ENCODE measurements around the gene PSME3IP1. TPM values are rescaled to one million over a fixed set of nuclear protein-coding genes. Genes with fewer than 3 reads are reported as not detected.
"Not testable (repeated sequence)": the region's sequence is repeated elsewhere in the genome, so short reads cannot be mapped to it uniquely, and the experiment has no call there.

The PSME3IP1 gene
- total RNA-seq, 1 donor, result 71.2 TPM

- no peak overlapping the region for H3K4me3 ChIP-seq (ENCODE audit: low read depth, low read length)
- DNase-seq (ENCODE audit: low read depth), result no peak
- no peak for TF ChIP-seq CTCF (IDR thresholded peaks at IDR 0.05; ENCODE audit: insufficient read depth, low read depth, low read length)
These were observed 4.3 kb upstream of the PSME3IP1 start for GRCh38 chr16:57190136-57190535.

DNA sequence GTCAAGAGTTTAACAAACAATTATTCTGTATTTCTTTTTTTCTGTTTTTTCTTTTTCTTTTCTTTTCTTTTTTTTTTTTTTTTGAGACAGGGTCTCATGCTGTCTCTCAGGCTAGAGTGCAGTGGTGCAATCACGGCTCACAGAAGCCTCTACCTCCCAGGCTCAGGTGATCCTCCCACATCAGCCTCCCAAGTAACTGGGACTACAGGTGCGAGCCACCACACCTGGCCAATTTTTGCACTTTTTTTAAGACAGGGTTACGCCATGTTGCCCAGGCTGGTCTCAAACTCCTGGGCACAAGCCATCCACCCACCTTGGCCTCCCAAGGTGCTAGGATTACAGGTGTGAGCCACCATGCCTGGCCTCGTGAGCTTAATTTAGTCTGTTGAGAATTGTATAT is 3.7 kb upstream of the PSME3IP1 start:
- not testable (repeated sequence) for DNase-seq (ENCODE audit: low read depth); H3K4me3 ChIP-seq (ENCODE audit: low read depth, low read length)

GRCh38 chr16:57188711-57189002 is 2.8 kb upstream of the PSME3IP1 start:
- no peak for TF ChIP-seq CTCF (IDR thresholded peaks at IDR 0.05; ENCODE audit: insufficient read depth, low read depth, low read length)
- DNase-seq (ENCODE audit: low read depth), result no peak
- peak overlapping the region; percentile 79 for H3K4me3 ChIP-seq (ENCODE audit: low read depth, low read length)

DNA sequence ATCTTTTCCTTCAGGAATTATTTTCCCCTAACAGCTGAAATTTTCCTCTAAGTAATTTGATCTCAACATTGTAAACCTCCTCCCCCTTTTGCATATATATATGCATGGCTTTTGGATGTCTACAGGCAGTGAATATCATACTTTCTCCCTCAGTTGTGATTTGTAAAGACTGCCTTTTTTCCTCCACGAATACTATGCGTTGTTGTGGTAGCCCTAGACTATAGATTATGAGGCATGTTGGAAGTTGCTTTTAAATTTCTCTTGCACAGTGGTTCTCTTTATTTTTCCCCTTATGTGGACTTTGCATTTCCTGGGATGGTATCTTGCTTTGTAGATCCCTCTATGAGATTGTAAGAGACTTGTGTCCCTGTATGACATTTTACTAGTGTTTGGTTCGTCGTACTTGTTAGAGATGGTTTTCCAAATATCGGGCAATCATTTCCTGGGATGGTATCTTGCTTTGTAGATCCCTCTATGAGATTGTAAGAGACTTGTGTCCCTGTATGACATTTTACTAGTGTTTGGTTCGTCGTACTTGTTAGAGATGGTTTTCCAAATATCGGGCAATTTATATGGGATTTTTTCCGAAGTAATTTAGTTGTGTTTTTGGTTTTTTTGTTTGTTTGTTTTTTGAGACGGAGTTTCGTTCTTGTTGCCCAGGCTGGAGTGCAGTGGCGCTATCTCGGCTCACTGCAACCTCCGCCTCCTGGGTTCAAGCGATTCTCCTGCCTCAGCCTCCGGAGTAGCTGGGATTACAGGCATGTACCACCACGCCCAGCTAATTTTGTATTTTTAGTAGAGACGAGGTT is 2.3 kb upstream of the PSME3IP1 start:
- peak; percentile 36 for DNase-seq (ENCODE audit: low read depth)
- peak overlapping the region; percentile 79 for H3K4me3 ChIP-seq (ENCODE audit: low read depth, low read length)

DNA sequence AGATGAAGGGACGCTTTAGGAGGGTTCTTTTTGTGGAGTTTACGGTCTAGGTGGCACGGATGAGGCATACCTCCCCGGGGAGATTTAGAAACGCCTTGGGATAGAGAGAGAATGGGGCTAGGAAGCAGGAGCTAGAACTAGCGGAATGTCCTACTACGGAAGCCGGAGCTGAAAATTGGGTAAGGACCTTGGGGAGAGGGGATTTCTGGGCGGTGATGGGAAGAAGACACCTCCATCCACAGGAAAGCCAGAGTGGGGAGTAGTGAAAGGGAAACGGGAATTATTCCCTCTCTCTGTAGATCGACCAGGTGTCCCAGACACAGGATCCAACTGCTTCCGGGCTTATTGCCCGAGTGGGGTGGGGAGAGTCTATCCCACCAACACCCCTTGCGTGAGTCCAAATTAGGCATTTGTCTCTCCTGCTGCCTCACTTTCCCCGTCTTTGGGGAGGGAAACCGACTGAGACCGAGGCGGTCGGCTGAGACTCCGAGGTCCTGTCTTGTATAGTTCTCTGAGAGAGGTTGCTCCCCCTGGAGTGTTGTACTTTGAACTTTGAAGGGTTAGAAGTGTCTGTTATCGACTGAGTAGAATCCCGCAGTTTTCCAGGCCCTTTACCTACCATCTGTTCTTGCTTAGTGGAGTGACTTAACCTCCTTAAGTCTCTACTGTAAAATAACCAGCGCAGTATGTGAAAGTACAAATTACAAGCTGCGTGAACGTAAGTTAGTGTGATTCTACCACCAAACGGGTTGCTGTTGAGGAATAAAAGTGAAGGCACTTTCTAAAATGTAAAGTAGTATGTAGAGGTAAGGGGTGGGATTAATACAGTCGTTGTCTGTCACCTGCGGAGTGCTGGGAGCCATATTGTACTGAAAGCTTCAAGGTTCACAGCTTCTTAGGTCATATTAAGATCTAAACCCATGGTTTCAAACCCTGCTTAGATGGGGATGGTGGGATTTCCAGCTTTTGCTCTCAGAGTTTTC is 1.3 kb upstream of the PSME3IP1 start:
- DNase-seq (ENCODE audit: low read depth), result peak; percentile 55
- peak overlapping the region; percentile 79 for H3K4me3 ChIP-seq (ENCODE audit: low read depth, low read length)
- no peak for TF ChIP-seq CTCF (IDR thresholded peaks at IDR 0.05; ENCODE audit: insufficient read depth, low read depth, low read length)

- no peak for TF ChIP-seq CTCF (IDR thresholded peaks at IDR 0.05; ENCODE audit: insufficient read depth, low read depth, low read length)
- peak; percentile 48 for DNase-seq (ENCODE audit: low read depth)
- peak overlapping the region; percentile 79 for H3K4me3 ChIP-seq (ENCODE audit: low read depth, low read length)
These were observed 344 bp downstream of the PSME3IP1 start for GRCh38 chr16:57185446-57185944.

- H3K4me3 ChIP-seq (ENCODE audit: low read depth, low read length), result peak overlapping the region; percentile 79
- no peak for DNase-seq (ENCODE audit: low read depth)
- TF ChIP-seq CTCF (IDR thresholded peaks at IDR 0.05; ENCODE audit: insufficient read depth, low read depth, low read length), result no peak
These were observed 873 bp downstream of the PSME3IP1 start for GRCh38 chr16:57184887-57185445.
